ENCODE measurements around the gene C1orf21. TPM values are rescaled to one million over a fixed set of nuclear protein-coding genes. Genes with fewer than 3 reads are reported as not detected.

C1orf21 gene
- total RNA-seq, 1 experiment from 2014 or later: 0.15 TPM

DNA sequence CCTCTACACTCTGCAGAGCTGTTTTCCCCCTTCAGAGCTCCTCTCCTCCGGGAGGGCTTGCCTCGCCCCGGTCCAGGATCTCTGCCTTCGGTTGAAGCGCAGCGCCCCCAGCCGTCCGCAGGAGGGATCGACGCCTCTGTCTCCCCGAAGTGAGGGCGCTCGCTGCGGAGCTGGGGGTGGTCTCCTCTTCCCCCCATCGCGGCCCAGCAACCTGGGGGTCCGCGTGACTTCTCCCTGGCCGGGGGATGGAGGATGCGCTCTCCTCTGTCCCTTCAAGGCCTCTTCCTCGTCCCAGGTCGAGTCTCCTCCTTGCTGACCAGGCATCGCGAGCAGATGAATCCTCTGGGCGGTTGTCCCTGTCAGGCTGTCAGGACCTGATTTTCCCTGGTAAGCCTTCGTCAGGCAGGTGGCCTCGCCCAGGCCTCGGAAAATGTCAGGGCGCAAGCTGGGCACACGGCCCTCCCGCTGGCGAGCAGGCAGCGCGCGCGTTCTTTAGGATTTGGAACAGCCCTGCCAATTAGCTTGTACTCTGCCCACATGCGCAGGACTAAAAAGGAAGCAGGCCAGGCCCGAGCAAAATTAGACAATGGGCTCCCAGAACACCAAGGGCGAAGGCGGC, 277.3 kb downstream of the C1orf21 start:
- Histone ChIP-seq H3K4me1 (ENCODE audit: control insufficient read depth, insufficient read depth, low read length) (no peaks in the 10 kb centered on the region; the same call in 1 of the 2 replicates), H3K4me3 (ENCODE audit: low read depth in 2 of 2, low read length in 2 of 2) (peak overlapping the region; percentile 14 to 44; a peak in 3 of 4 replicates), H3K36me3 (ENCODE audit: control insufficient read depth, insufficient read depth, low read length) (no peaks in the 10 kb centered on the region), H3K27me3 (ENCODE audit: control insufficient read depth, insufficient read depth, low read length) (peaks cover 2% of the 10 kb centered on the region), H3K27ac (ENCODE audit: low read length) (no peak overlapping the region), H3K9me3 (ENCODE audit: control insufficient read depth, insufficient read depth, low read depth, low read length) (no peaks in the 10 kb centered on the region)
- in situ Hi-C loops (cut with HindIII; ENCODE audit: low pct_unique_long_range_greater_than_20kb, low sequenced_read_pairs): no loop called here
- ATAC-seq (peak; percentile 90), DNase-seq (ENCODE audit: low read depth, low spot score) (no peak)
- no peak for TF ChIP-seq SIN3A (IDR thresholded peaks at IDR 0.05; ENCODE audit: borderline replicate concordance, insufficient read depth, low read depth, low read length)
- TF ChIP-seq POLR2AphosphoS5 (IDR thresholded peaks at IDR 0.05; ENCODE audit: low read depth, low read length): no peak
- no peak for TF ChIP-seq TCF7L2 (IDR thresholded peaks at IDR 0.05; ENCODE audit: low read depth, low read length)
- TF ChIP-seq, protein P1, sequence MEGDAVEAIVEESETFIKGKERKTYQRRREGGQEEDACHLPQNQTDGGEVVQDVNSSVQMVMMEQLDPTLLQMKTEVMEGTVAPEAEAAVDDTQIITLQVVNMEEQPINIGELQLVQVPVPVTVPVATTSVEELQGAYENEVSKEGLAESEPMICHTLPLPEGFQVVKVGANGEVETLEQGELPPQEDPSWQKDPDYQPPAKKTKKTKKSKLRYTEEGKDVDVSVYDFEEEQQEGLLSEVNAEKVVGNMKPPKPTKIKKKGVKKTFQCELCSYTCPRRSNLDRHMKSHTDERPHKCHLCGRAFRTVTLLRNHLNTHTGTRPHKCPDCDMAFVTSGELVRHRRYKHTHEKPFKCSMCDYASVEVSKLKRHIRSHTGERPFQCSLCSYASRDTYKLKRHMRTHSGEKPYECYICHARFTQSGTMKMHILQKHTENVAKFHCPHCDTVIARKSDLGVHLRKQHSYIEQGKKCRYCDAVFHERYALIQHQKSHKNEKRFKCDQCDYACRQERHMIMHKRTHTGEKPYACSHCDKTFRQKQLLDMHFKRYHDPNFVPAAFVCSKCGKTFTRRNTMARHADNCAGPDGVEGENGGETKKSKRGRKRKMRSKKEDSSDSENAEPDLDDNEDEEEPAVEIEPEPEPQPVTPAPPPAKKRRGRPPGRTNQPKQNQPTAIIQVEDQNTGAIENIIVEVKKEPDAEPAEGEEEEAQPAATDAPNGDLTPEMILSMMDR (IDR thresholded peaks at IDR 0.05): peak; percentile 93
- TF ChIP-seq, protein P2, sequence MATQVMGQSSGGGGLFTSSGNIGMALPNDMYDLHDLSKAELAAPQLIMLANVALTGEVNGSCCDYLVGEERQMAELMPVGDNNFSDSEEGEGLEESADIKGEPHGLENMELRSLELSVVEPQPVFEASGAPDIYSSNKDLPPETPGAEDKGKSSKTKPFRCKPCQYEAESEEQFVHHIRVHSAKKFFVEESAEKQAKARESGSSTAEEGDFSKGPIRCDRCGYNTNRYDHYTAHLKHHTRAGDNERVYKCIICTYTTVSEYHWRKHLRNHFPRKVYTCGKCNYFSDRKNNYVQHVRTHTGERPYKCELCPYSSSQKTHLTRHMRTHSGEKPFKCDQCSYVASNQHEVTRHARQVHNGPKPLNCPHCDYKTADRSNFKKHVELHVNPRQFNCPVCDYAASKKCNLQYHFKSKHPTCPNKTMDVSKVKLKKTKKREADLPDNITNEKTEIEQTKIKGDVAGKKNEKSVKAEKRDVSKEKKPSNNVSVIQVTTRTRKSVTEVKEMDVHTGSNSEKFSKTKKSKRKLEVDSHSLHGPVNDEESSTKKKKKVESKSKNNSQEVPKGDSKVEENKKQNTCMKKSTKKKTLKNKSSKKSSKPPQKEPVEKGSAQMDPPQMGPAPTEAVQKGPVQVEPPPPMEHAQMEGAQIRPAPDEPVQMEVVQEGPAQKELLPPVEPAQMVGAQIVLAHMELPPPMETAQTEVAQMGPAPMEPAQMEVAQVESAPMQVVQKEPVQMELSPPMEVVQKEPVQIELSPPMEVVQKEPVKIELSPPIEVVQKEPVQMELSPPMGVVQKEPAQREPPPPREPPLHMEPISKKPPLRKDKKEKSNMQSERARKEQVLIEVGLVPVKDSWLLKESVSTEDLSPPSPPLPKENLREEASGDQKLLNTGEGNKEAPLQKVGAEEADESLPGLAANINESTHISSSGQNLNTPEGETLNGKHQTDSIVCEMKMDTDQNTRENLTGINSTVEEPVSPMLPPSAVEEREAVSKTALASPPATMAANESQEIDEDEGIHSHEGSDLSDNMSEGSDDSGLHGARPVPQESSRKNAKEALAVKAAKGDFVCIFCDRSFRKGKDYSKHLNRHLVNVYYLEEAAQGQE (IDR thresholded peaks at IDR 0.05; ENCODE audit: insufficient read depth in 1 of 2, low read depth in 2 of 2, low read length in 1 of 2): no peak
- ChIA-PET CTCF (interaction anchor here (0.6 to 0.7 kb wide), 2 partner anchors 43 to 441 kb away, joined by 3 read pairs; no protein-coding TSS in a partner anchor), POLR2A (no interaction called here)
- intact Hi-C loops (cut with micrococcal nuclease; ENCODE audit: unreplicated experiment): no loop called here
- no TSS peak for BruUV-seq (replicated peaks)

DNA sequence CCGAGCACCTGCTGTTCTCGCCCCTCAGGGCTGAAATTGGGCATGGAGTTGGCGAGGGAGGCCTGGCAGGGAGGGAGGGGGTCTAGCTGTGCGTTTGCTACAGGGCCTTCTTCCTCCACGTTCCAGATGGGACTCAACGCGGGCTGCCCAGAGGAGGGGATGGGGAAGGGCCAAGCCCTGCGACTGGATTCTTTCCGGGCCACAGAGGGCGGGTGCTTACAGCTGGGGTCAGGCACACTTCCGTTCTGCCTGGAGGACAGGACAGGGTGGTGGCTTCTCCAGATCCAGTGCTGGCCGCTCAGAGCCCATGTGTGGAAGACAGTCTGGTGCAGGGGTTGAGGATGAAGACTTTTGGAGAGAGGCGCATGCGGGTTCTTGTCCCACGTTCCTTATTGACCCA, 277.8 kb downstream of the C1orf21 start:
- H3K27ac ChIP-seq (ENCODE audit: low read length): no peak overlapping the region
- H3K36me3 ChIP-seq (ENCODE audit: control insufficient read depth, insufficient read depth, low read length): no peaks in the 10 kb centered on the region
- peaks cover 2% of the 10 kb centered on the region for H3K27me3 ChIP-seq (ENCODE audit: control insufficient read depth, insufficient read depth, low read length)
- DNase-seq (ENCODE audit: low read depth, low spot score) (no peak), ATAC-seq (no peak)
- H3K4me1 ChIP-seq (ENCODE audit: control insufficient read depth, insufficient read depth, low read length): no peaks in the 10 kb centered on the region; the same call in 1 of the 2 replicates
- H3K9me3 ChIP-seq (ENCODE audit: control insufficient read depth, insufficient read depth, low read depth, low read length): no peaks in the 10 kb centered on the region
- no peak overlapping the region for H3K4me3 ChIP-seq (ENCODE audit: low read depth in 2 of 2, low read length in 2 of 2)
- in situ Hi-C loops (cut with HindIII; ENCODE audit: low pct_unique_long_range_greater_than_20kb, low sequenced_read_pairs): no loop called here
- ChIA-PET CTCF (no interaction called here), POLR2A (no interaction called here)
- TF ChIP-seq POLR2AphosphoS5 (IDR thresholded peaks at IDR 0.05; ENCODE audit: low read depth, low read length): no peak
- TF ChIP-seq, protein P2 (IDR thresholded peaks at IDR 0.05; ENCODE audit: insufficient read depth in 1 of 2, low read depth in 2 of 2, low read length in 1 of 2): no peak
- TF ChIP-seq, protein P1 (IDR thresholded peaks at IDR 0.05): no peak
- no peak for TF ChIP-seq SIN3A (IDR thresholded peaks at IDR 0.05; ENCODE audit: borderline replicate concordance, insufficient read depth, low read depth, low read length)
- TF ChIP-seq TCF7L2 (IDR thresholded peaks at IDR 0.05; ENCODE audit: low read depth, low read length): no peak
- no TSS peak for BruUV-seq (replicated peaks)
- intact Hi-C loops (cut with micrococcal nuclease; ENCODE audit: unreplicated experiment): no loop called here

Data from Panc1 (cell line).